Spleen (tissue), 11 donors: ENCODE data around the gene NUMB. TPM values are rescaled to one million over a fixed set of nuclear protein-coding genes. Genes with fewer than 3 reads are reported as not detected.
"Not testable (repeated sequence)": the region's sequence is repeated elsewhere in the genome, so short reads cannot be mapped to it uniquely, and the experiment has no call there.

ENCODE experiments used
- DNase-seq: peaks from one replicate; pipeline ENCODE4 v3.0.0-alpha.2; 2020
- H3K27ac ChIP-seq, 8 donors: fragments of 200-600 bp; sonication (generic) in 7 of 8; 1 replicate in 4 of 8; 2 replicates in 4 of 8; pipeline versions ENCODE4 v1.5.0 to v1.8.0; 2016 to 2021; ENCODE audit warnings: inconsistent platforms in 4 of 8, mild to moderate bottlenecking in 4 of 8, moderate library complexity in 1 of 8
- H3K27me3 ChIP-seq, 7 donors: fragments of 200-600 bp; sonication (generic) in 6 of 7; replicated peaks in 1 of 7; 1 replicate in 4 of 7; 2 replicates in 3 of 7; pipeline versions ENCODE4 v1.5.0 to v1.8.0; 2016 to 2021; ENCODE audit warnings: inconsistent platforms in 3 of 7, mild to moderate bottlenecking in 1 of 7
- H3K36me3 ChIP-seq, 6 donors: fragments of 200-600 bp; sonication (generic) in 5 of 6; 1 replicate in 4 of 6; 2 replicates in 2 of 6; pipeline versions ENCODE4 v1.5.0 to v1.8.0; 2016 to 2021; ENCODE audit warnings: inconsistent platforms in 2 of 6
- H3K4me1 ChIP-seq, 6 donors: fragments of 200-600 bp; sonication (generic) in 5 of 6; 1 replicate in 3 of 6; 2 replicates in 3 of 6; pipeline versions ENCODE4 v1.5.0 to v1.8.0; 2016 to 2021; ENCODE audit warnings: inconsistent platforms in 3 of 6
- H3K4me3 ChIP-seq, 8 donors: fragments of 200-600 bp; sonication (generic) in 7 of 8; 1 replicate in 4 of 8; 2 replicates in 4 of 8; pipeline versions ENCODE4 v1.5.0 to v1.8.0; 2016 to 2021; ENCODE audit warnings: inconsistent platforms in 4 of 8, mild to moderate bottlenecking in 4 of 8, moderate library complexity in 2 of 8
- H3K9me3 ChIP-seq, 8 donors: fragments of 200-600 bp; sonication (generic) in 7 of 8; 1 replicate in 4 of 8; 2 replicates in 4 of 8; pipeline versions ENCODE4 v1.5.0 to v1.8.0; 2016 to 2021; ENCODE audit warnings: inconsistent platforms in 4 of 8
- CTCF ChIP-seq, 11 experiments: fragments of 200-600 bp in 7 of 11; fragments of 450-650 bp in 4 of 11; sonication (generic) in 4 of 11; IDR thresholded peaks in 8 of 11; conservative IDR thresholded peaks in 3 of 11; 1 replicate in 7 of 11; 2 replicates in 4 of 11; pipeline versions ENCODE4 v1.4.0 to v1.8.0; 2016 to 2021; ENCODE audit warnings: antibody characterized with exemption in 11 of 11, inconsistent platforms in 4 of 11, mild to moderate bottlenecking in 1 of 11
- POLR2A ChIP-seq, 3 donors: fragments of 450-650 bp; IDR thresholded peaks; one replicate each; pipeline ENCODE4 v1.5.1; 2017; ENCODE audit warnings: antibody characterized with exemption in 3 of 3, mild to moderate bottlenecking in 1 of 3
- POLR2AphosphoS5 ChIP-seq, 3 donors: sonication (generic); formaldehyde crosslinking; IDR thresholded peaks; one replicate each; pipeline ENCODE4 v1.5.1; 2017; ENCODE audit warnings: antibody characterized with exemption in 3 of 3
- WGBS, 5 donors: extraction: QIAGEN DNeasy Blood & Tissue Kit in 3 of 5; methylation state at CpG; one replicate each; pipeline versions ENCODE4 v1.1.5 to v1.1.7; 2013 to 2018; 5-methylcytosine and 5-hydroxymethylcytosine counted together
- intact Hi-C: fragments of 100-400 bp; cut with DNase I; formaldehyde crosslinking; loops from one replicate; pipeline ENCODE4 v1.15.0; 2023; ENCODE audit warnings: low total_unique reads
- polyA plus RNA-seq, 3 donors: library from polyadenylated mRNA; stranded (reverse); fragments of 200-250 nt; gene quantifications; one replicate each; pipeline ENCODE4 v1.2.1, GENCODE V29; 2013
- total RNA-seq, 7 donors: library from RNA; depleted of rRNA in 3 of 7; stranded (reverse); fragments of >200 nt in 3 of 7; fragmentation: NEBNext Ultra II Directional in 4 of 7; extraction: Animal tissue kit (Norgen Biotek cat#: 25700) in 4 of 7; gene quantifications; one replicate each; pipeline versions ENCODE4 v1.1.0 to v1.2.1, GENCODE V29; 2016 to 2021
- donor health status: healthy with polysubstance abuse.
- donor health status: DM: no; HTN: no; CAD: no; lungs with moderate emphysema.
- donor health status: DM: no; HTN: no; CAD: no.
- donor health status: Bipolar disorder and iron deficiency.
- donor health status: healthy.
- donor health status: DM: no; HTN: no; CAD: no.
- donor health status: DM: yes; HTN: yes; CAD: no.

Gene NUMB
- total and polyA plus RNA-seq, 10 donors: 19.8 to 165 (median 92.9) TPM

- intact Hi-C loops: no loop called here
- no peak overlapping the region for H3K27ac ChIP-seq
- TF ChIP-seq POLR2A (IDR thresholded peaks at IDR 0.05): no peak
- no peak for TF ChIP-seq CTCF (IDR thresholded peaks at IDR 0.05 in 8 of 11, conservative IDR thresholded peaks at IDR 0.05 in 3 of 11)
- TF ChIP-seq POLR2AphosphoS5 (IDR thresholded peaks at IDR 0.05): no peak
- no peak for DNase-seq
- H3K27me3 ChIP-seq: no peaks in the 10 kb centered on the region
- no peaks in the 10 kb centered on the region for H3K9me3 ChIP-seq
- peaks cover 0 to 51% (median 10%) of the 10 kb centered on the region in 6 donors for H3K36me3 ChIP-seq
- WGBS, 5 donors: 70 to 82% (median 74%) methylated on average over 3 of the region's 3 CpGs
- H3K4me1 ChIP-seq: peaks cover 0 to 35% (median 4%) of the 10 kb centered on the region in 6 donors
- H3K4me3 ChIP-seq: no peak overlapping the region
Observed at GRCh38 chr14:73323896-73324399, 134.4 kb downstream of the NUMB start.

- no peak for TF ChIP-seq CTCF (IDR thresholded peaks at IDR 0.05 in 8 of 11, conservative IDR thresholded peaks at IDR 0.05 in 3 of 11)
- no peak for TF ChIP-seq POLR2A (IDR thresholded peaks at IDR 0.05)
- TF ChIP-seq POLR2AphosphoS5 (IDR thresholded peaks at IDR 0.05): no peak
- no peak for DNase-seq
- WGBS, 5 donors: 77 to 93% (median 82%) methylated on average over 4 of the region's 4 CpGs
- Histone ChIP-seq H3K27ac (no peak overlapping the region), H3K4me1 (peaks cover 9 to 43% (median 24%) of the 10 kb centered on the region in 6 donors), H3K4me3 (no peak overlapping the region), H3K27me3 (no peaks in the 10 kb centered on the region), H3K9me3 (no peaks in the 10 kb centered on the region), H3K36me3 (peaks cover 0 to 12% (median 0%) of the 10 kb centered on the region in 6 donors)
- intact Hi-C loops: no loop called here
Observed at GRCh38 chr14:73313151-73313550, 145.2 kb downstream of the NUMB start.

GRCh38 chr14:73312687-73313086, 145.7 kb downstream of the NUMB start:
- Histone ChIP-seq H3K4me1 (peaks cover 9 to 43% (median 24%) of the 10 kb centered on the region in 6 donors), H3K27ac (no peak overlapping the region), H3K36me3 (peaks cover 0 to 16% (median 0%) of the 10 kb centered on the region in 6 donors), H3K9me3 (no peaks in the 10 kb centered on the region), H3K27me3 (no peaks in the 10 kb centered on the region), H3K4me3 (no peak overlapping the region)
- WGBS, 5 donors: 70 to 89% (median 84%) methylated on average over 3 of the region's 3 CpGs
- TF ChIP-seq POLR2AphosphoS5 (IDR thresholded peaks at IDR 0.05): no peak
- TF ChIP-seq POLR2A (IDR thresholded peaks at IDR 0.05): no peak
- no peak for TF ChIP-seq CTCF (IDR thresholded peaks at IDR 0.05 in 8 of 11, conservative IDR thresholded peaks at IDR 0.05 in 3 of 11)
- intact Hi-C loops: no loop called here
- no peak for DNase-seq

GRCh38 chr14:73311708-73312030, 146.7 kb downstream of the NUMB start:
- no peak for DNase-seq
- Histone ChIP-seq H3K36me3 (peaks cover 0 to 17% (median 0%) of the 10 kb centered on the region in 6 donors), H3K27me3 (no peaks in the 10 kb centered on the region), H3K27ac (peak overlapping the region in 6 of 8 donors; percentile 38 to 66 (median 44)), H3K4me3 (no peak overlapping the region), H3K4me1 (peaks cover 9 to 43% (median 24%) of the 10 kb centered on the region in 6 donors), H3K9me3 (no peaks in the 10 kb centered on the region)
- intact Hi-C loops: no loop called here
- TF ChIP-seq POLR2A (IDR thresholded peaks at IDR 0.05): no peak
- no peak for TF ChIP-seq CTCF (IDR thresholded peaks at IDR 0.05 in 8 of 11, conservative IDR thresholded peaks at IDR 0.05 in 3 of 11)
- no peak for TF ChIP-seq POLR2AphosphoS5 (IDR thresholded peaks at IDR 0.05)
- WGBS, 5 donors: 24 to 48% (median 40%) methylated on average over 2 of the region's 2 CpGs

GRCh38 chr14:73309207-73309606, 149.1 kb downstream of the NUMB start:
- H3K27ac ChIP-seq, intact Hi-C loops, H3K9me3 ChIP-seq, DNase-seq, H3K4me3 ChIP-seq, H3K27me3 ChIP-seq: not testable (repeated sequence)
- Histone ChIP-seq H3K36me3 (peaks cover 0 to 14% (median 0%) of the 10 kb centered on the region in 6 donors), H3K4me1 (peaks cover 9 to 41% (median 25%) of the 10 kb centered on the region in 6 donors)
- WGBS, 5 donors: 86 to 100% (median 97%) methylated on average over 1 of the region's 1 CpG
